NCI-H1930 (cell line): ENCODE results near the gene NPY4R2.
"Not testable (repeated sequence)": the region's sequence is repeated elsewhere in the genome, so short reads cannot be mapped to it uniquely, and the experiment has no call there.

Experiments
- DNase-seq, 2 experiments: peaks; one replicate each; lab custom pipeline; 2025; lab: John Stamatoyannopoulos, UW

NPY4R2 gene

DNA sequence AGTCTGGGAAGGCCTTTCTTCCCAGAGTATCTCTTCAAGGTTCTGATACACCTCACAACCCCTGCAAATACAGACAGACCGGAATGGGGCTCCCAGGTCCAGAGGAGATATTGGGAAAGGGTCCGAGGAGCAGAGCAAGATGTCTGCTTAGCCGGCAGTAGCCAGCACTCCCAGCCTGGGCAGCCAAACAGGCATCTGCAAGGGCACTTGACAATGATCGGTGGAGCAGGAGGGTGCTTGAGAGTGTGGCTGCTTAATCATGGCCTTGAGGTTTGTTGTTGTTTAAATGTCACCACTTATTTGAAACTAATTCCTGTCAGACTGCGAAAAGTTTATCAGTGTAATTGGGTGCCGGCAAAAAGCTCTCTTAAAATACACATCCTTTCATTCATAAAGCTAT, 15.0 kb downstream of the NPY4R2 start:
- DNase-seq: not testable (repeated sequence)

- DNase-seq: not testable (repeated sequence)
Measured at GRCh38 chr10:47936772-47937228, 18.3 kb downstream of the NPY4R2 start.

GRCh38 chr10:47937634-47938033, 19.2 kb downstream of the NPY4R2 start:
- DNase-seq: not testable (repeated sequence)

GRCh38 chr10:47940821-47941220, 22.4 kb downstream of the NPY4R2 start:
- DNase-seq: not testable (repeated sequence)

DNA sequence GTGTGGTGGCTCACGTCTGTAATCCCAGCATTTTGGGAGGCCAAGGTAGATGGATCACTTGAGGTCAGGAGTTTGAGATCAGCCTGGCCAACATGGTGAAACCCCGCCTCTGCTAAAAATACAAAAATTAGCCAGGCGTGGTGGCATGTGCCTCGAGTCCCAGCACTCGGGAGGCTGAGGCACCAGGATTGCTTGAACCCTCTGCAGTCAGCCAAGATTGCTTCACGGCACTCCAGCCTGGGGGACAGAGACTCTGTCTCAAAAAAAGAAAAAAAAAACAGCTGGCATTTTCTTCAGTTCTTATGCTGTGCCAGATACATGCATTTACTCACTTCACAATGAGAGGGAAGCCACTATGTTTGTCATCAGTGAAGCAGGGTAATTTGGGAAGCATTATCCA, 22.9 kb downstream of the NPY4R2 start:
- not testable (repeated sequence) for DNase-seq

- not testable (repeated sequence) for DNase-seq
Measured at GRCh38 chr10:47942351-47943019, 24.0 kb downstream of the NPY4R2 start.

- not testable (repeated sequence) for DNase-seq
Measured at GRCh38 chr10:47943328-47943727, 24.9 kb downstream of the NPY4R2 start.

GRCh38 chr10:47947424-47947823, 29.0 kb downstream of the NPY4R2 start:
- not testable (repeated sequence) for DNase-seq

DNA sequence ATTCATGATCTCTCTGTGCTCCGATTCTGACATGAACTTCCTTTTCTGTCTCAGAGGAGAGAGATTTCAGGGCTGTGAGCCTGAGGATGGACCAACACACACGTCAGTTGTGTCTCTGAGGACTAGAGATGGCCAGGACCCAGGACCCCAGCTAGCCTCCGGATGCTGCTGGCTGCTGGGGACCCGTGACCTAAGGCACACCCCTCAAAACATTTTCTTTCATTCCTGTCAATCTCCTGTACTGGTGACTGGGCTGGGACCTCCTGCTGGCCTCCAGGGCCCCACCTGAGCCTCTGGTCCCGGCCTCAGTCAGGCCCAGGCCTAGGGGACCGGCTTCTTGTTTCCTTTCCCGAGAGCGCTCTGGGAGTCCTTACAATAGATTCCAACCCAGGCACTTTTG, 38.7 kb downstream of the NPY4R2 start:
- DNase-seq: not testable (repeated sequence)

- DNase-seq: not testable (repeated sequence)
Measured at GRCh38 chr10:47959677-47960076, 41.2 kb downstream of the NPY4R2 start.

GRCh38 chr10:47960699-47961098, 42.2 kb downstream of the NPY4R2 start:
- DNase-seq: not testable (repeated sequence)

DNA sequence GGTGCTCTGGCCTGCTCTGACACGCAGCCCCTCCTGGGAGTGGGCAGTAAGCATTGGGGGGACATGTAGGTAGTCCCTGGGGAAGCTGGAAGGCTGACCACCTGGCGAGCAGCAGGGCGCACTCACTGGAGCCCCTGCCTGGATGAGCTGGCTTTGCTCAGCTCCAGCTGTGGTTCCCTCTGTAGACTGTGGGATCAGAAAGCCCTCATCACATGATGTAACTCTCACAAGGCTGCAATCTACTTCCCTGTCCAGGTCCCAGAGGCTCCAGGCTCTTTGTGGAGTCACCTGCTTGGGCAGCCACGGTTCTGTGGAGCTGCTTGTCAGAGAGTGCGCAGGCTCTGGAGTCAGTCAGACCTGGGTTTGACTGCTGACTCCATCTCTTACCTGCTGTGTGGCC, 44.3 kb downstream of the NPY4R2 start:
- not testable (repeated sequence) for DNase-seq

- DNase-seq: not testable (repeated sequence)
Measured at GRCh38 chr10:47964280-47965063, 46.0 kb downstream of the NPY4R2 start.

DNA sequence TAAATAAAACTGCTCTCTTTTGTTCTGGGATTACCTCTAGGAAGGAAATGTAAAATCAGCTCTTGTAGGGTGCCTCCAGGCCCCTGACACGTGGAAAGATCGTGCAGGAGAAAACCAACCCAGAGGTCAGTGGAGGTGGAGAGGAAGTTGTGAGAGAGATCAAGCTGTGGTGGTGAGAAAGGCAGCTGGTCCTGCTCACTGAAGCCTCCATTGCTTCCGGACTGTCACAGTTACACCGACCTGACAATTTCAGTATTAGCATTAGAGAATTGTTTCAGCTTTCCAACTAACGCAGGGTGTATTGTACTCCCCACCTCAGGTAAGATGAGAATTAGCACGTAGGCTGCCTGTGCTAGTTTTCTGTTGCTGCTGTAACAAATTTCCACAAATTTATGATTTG, 50.5 kb downstream of the NPY4R2 start:
- DNase-seq: not testable (repeated sequence)

- not testable (repeated sequence) for DNase-seq
Measured at GRCh38 chr10:47970047-47970446, 51.6 kb downstream of the NPY4R2 start.

- not testable (repeated sequence) for DNase-seq
Measured at GRCh38 chr10:47971598-47971997, 53.1 kb downstream of the NPY4R2 start.

- DNase-seq: not testable (repeated sequence)
Measured at GRCh38 chr10:47972077-47972476, 53.6 kb downstream of the NPY4R2 start.
